DLD1 (cell line): ENCODE results near the gene KRT4.

ENCODE experiments used
- in situ Hi-C: cut with HindIII; loops from 2 replicates; pipeline ENCODE4 v1.10.0; 2017; ENCODE audit warnings: low sequenced_read_pairs

KRT4 gene

GRCh38 chr12:52837781-52838608 is 24.1 kb upstream of the KRT4 start:
- in situ Hi-C loops: no loop called here

- in situ Hi-C loops: no loop called here
These were observed 23.5 kb upstream of the KRT4 start for GRCh38 chr12:52837413-52837741.

- in situ Hi-C loops: no loop called here
These were observed 22.8 kb upstream of the KRT4 start for GRCh38 chr12:52836491-52837412.

GRCh38 chr12:52836042-52836466 is 22.1 kb upstream of the KRT4 start:
- in situ Hi-C loops: no loop called here

- in situ Hi-C loops: no loop called here
These were observed 21.5 kb upstream of the KRT4 start for GRCh38 chr12:52835271-52836041.

GRCh38 chr12:52834727-52835001 is 20.7 kb upstream of the KRT4 start:
- in situ Hi-C loops: no loop called here

GRCh38 chr12:52833922-52834726 is 20.2 kb upstream of the KRT4 start, which contains the start of gene KRT79:
Gene KRT79, minus strand, starts transcription at chr12:52834311. Its CDS starts 51 bp downstream, at chr12:52834260.
- in situ Hi-C loops: no loop called here

GRCh38 chr12:52832985-52833905 is 19.3 kb upstream of the KRT4 start:
- in situ Hi-C loops: no loop called here

GRCh38 chr12:52832451-52832850 is 18.5 kb upstream of the KRT4 start:
- in situ Hi-C loops: no loop called here

GRCh38 chr12:52831251-52831650 is 17.3 kb upstream of the KRT4 start:
- in situ Hi-C loops: no loop called here

GRCh38 chr12:52829986-52830770 is 16.3 kb upstream of the KRT4 start:
- in situ Hi-C loops: no loop called here

- in situ Hi-C loops: no loop called here
These were observed 14.7 kb upstream of the KRT4 start for GRCh38 chr12:52828591-52829021.

GRCh38 chr12:52828156-52828555 is 14.2 kb upstream of the KRT4 start:
- in situ Hi-C loops: no loop called here

- in situ Hi-C loops: no loop called here
These were observed 13.7 kb upstream of the KRT4 start for GRCh38 chr12:52827499-52828090.

GRCh38 chr12:52826611-52827498 is 12.9 kb upstream of the KRT4 start:
- in situ Hi-C loops: no loop called here

- in situ Hi-C loops: no loop called here
These were observed 12.0 kb upstream of the KRT4 start for GRCh38 chr12:52825961-52826360.

GRCh38 chr12:52824741-52825410 is 11.0 kb upstream of the KRT4 start:
- in situ Hi-C loops: no loop called here
